HepG2 (cell line): ENCODE measurements around the gene CHIC2. TPM values are rescaled to one million over a fixed set of nuclear protein-coding genes. Genes with fewer than 3 reads are reported as not detected.
A peak's percentile ranks its signal among the peaks of the same experiment; 100 is the strongest.

ENCODE experiments used
- CHCHD3 ChIP-seq: sonication (generic); formaldehyde crosslinking; IDR thresholded peaks from 2 replicates; pipeline ENCODE4 v1.8.0; 2022; ENCODE audit warnings: mild to moderate bottlenecking, missing genetic modification reagents, moderate library complexity
- ELF3 ChIP-seq: IDR thresholded peaks from 2 replicates; pipeline ENCODE4 v1.6.1; 2016; ENCODE audit warnings: missing genetic modification reagents, missing compliant biosample characterization
- FOXK2 ChIP-seq: fragments of 450-650 bp; IDR thresholded peaks from 2 replicates; pipeline ENCODE4 v1.6.1; 2016
- GATAD2A ChIP-seq: IDR thresholded peaks from 2 replicates; pipeline ENCODE4 v1.6.1; 2016
- HNF4A ChIP-seq: sonication (generic); formaldehyde crosslinking; IDR thresholded peaks from 2 replicates; pipeline ENCODE4 v1.4.0; 2020; ENCODE audit warnings: missing genetic modification reagents
- JARID2 ChIP-seq: sonication (generic); formaldehyde crosslinking; IDR thresholded peaks from 2 replicates; pipeline ENCODE4 v1.8.1; 2023; ENCODE audit warnings: missing genetic modification reagents, inconsistent platforms; ENCODE audit not compliant: insufficient replicate concordance
- NCOA1 ChIP-seq: sonication (generic); formaldehyde crosslinking; IDR thresholded peaks from 2 replicates; pipeline ENCODE4 v1.9.0; 2021; ENCODE audit warnings: missing genetic modification reagents
- NR2F1 ChIP-seq, 2 experiments: fragments of 450-650 bp in 1 of 2; formaldehyde crosslinking in 1 of 2; IDR thresholded peaks; 2 replicates each; pipeline versions ENCODE4 v1.5.0 to v1.6.1; 2016 to 2020; ENCODE audit warnings: mild to moderate bottlenecking in 1 of 2, missing compliant biosample characterization in 1 of 2, missing genetic modification reagents in 1 of 2, moderate library complexity in 1 of 2
- PPARG ChIP-seq: conservative IDR thresholded peaks from 2 replicates; pipeline ENCODE4 v1.6.1; 2016; ENCODE audit warnings: missing biosample characterization, missing genetic modification reagents
- RERE ChIP-seq: IDR thresholded peaks from 2 replicates; pipeline ENCODE4 v1.6.1; 2016; ENCODE audit warnings: low read depth, missing genetic modification reagents, missing compliant biosample characterization
- SOX13 ChIP-seq, 3 experiments: fragments of 450-650 bp in 1 of 3; sonication (generic) in 1 of 3; formaldehyde crosslinking in 1 of 3; IDR thresholded peaks in 2 of 3; conservative IDR thresholded peaks in 1 of 3; 2 replicates each; pipeline versions ENCODE4 v1.5.0 to v1.6.1; 2016 to 2020; ENCODE audit warnings: antibody characterized with exemption in 1 of 3, mild to moderate bottlenecking in 1 of 3, missing compliant biosample characterization in 1 of 3, missing genetic modification reagents in 1 of 3, moderate library complexity in 1 of 3
- STAG1 ChIP-seq: sonication (generic); formaldehyde crosslinking; IDR thresholded peaks from 2 replicates; pipeline ENCODE4 v1.4.0; 2020; ENCODE audit warnings: missing genetic modification reagents
- STAT6 ChIP-seq: sonication (generic); formaldehyde crosslinking; IDR thresholded peaks from 2 replicates; pipeline ENCODE4 v1.4.0; 2020; ENCODE audit warnings: missing genetic modification reagents, mild to moderate bottlenecking, borderline replicate concordance
- ZGPAT ChIP-seq: IDR thresholded peaks from 2 replicates; pipeline ENCODE4 v1.6.1; 2016; ENCODE audit warnings: mild to moderate bottlenecking
- ZKSCAN1 ChIP-seq: fragments of 150-350 bp; IDR thresholded peaks from 2 replicates; pipeline ENCODE4 v1.6.1; 2014; ENCODE audit warnings: low read length
- ZNF414 ChIP-seq: sonication (generic); formaldehyde crosslinking; IDR thresholded peaks from 2 replicates; pipeline ENCODE4 v1.5.0; 2020; ENCODE audit warnings: missing genetic modification reagents
- ZNF710 ChIP-seq: sonication (generic); formaldehyde crosslinking; IDR thresholded peaks from 2 replicates; pipeline ENCODE4 v1.5.0; 2020; ENCODE audit warnings: mild to moderate bottlenecking, missing genetic modification reagents, borderline replicate concordance
- ZNF839 ChIP-seq: sonication (generic); formaldehyde crosslinking; IDR thresholded peaks from 2 replicates; pipeline ENCODE4 v1.4.0; 2020; ENCODE audit warnings: missing genetic modification reagents, mild to moderate bottlenecking, borderline replicate concordance
- polyA plus RNA-seq, 8 experiments: library from polyadenylated mRNA; depleted of rRNA in 3 of 8; stranded (reverse) in 7 of 8; unstranded in 1 of 8; fragments of >200 nt; fragmentation: Illumina TruSeq in 4 of 8; extraction: Trizol in 4 of 8; gene quantifications; 2 replicates each; pipeline versions ENCODE4 v1.2.1 to v1.2.3, GENCODE V29; 2011 to 2016; ENCODE audit warnings: low read depth in 4 of 8, missing spikeins in 1 of 8, mixed read lengths in 1 of 8; ENCODE audit not compliant: insufficient read depth in 1 of 8
- total RNA-seq, 5 experiments: library from RNA; depleted of rRNA; stranded (reverse); fragments of >200 nt; fragmentation: Illumina TruSeq; extraction: Trizol; gene quantifications; 2 replicates each; pipeline ENCODE4 v1.2.3, GENCODE V29; 2016; ENCODE audit warnings: low read depth in 1 of 5

CHIC2 gene
- total and polyA plus RNA-seq, 2 of the 13 experiments (the other 11 are each of a cell fraction or from before 2014, with no cell fraction given), result 10.0 to 17.2 TPM

GRCh38 chr4:54006755-54007154, 57.6 kb downstream of the CHIC2 start (continued):
- TF ChIP-seq ZGPAT (CRISPR knock-in tag) (peak; percentile 35; the same call in 1 of the 2 replicates), NR2F1 (CRISPR knock-in tag; IDR thresholded peaks at IDR 0.05) (no peak), ZNF414 (CRISPR knock-in tag) (no peak), NCOA1 (CRISPR knock-in tag) (no peak), ELF3 (CRISPR knock-in tag) (0 out of 2 replicates have a peak, but pooled peaks have one; percentile 32), ZNF839 (CRISPR knock-in tag) (no peak), FOXK2 (no peak), GATAD2A (CRISPR knock-in tag) (peak; percentile 67), RERE (CRISPR knock-in tag) (peak; percentile 63; the same call in 1 of the 2 replicates), HNF4A (CRISPR knock-in tag) (peak; percentile 71), JARID2 (CRISPR knock-in tag) (no peak), ZKSCAN1 (peak; percentile 86), CHCHD3 (CRISPR knock-in tag) (no peak), ZNF710 (no peak), STAG1 (CRISPR knock-in tag) (no peak), SOX13 (IDR thresholded peaks at IDR 0.05) (no peak), SOX13 (CRISPR knock-in tag; conservative IDR thresholded peaks at IDR 0.05 in 1 of 2, IDR thresholded peaks at IDR 0.05 in 1 of 2) (peak in 1 of 2 experiments; percentile 60; a peak in 1 of 4 replicates), STAT6 (CRISPR knock-in tag) (no peak), PPARG (CRISPR knock-in tag) (peak; percentile 75)
